ENCODE measurements around the gene KCNMB2.
"Not testable (repeated sequence)": the region's sequence is repeated elsewhere in the genome, so short reads cannot be mapped to it uniquely, and the experiment has no call there.

The KCNMB2 gene

GRCh38 chr3:178540184-178540583 lies 3.9 kb downstream of the KCNMB2 start:
- ChIA-PET CTCF (no interaction called here), POLR2A (no interaction called here)
- no peak for TF ChIP-seq CTCF (IDR thresholded peaks at IDR 0.05; ENCODE audit: insufficient read depth, low read length, missing control alignments)
- no peak overlapping the region for H3K4me3 ChIP-seq (ENCODE audit: low read depth, low read length)
- no peak for DNase-seq (ENCODE audit: low read depth, low spot score)

GRCh38 chr3:178545337-178545736 lies 9.1 kb downstream of the KCNMB2 start:
- no peak overlapping the region for H3K4me3 ChIP-seq (ENCODE audit: low read depth, low read length)
- CTCF ChIA-PET: no interaction called here
- DNase-seq (ENCODE audit: low read depth, low spot score): no peak
- POLR2A ChIA-PET: no interaction called here
- no peak for TF ChIP-seq CTCF (IDR thresholded peaks at IDR 0.05; ENCODE audit: insufficient read depth, low read length, missing control alignments)

GRCh38 chr3:178546079-178546478 lies 9.8 kb downstream of the KCNMB2 start:
- no peak for TF ChIP-seq CTCF (IDR thresholded peaks at IDR 0.05; ENCODE audit: insufficient read depth, low read length, missing control alignments)
- POLR2A ChIA-PET: no interaction called here
- no peak overlapping the region for H3K4me3 ChIP-seq (ENCODE audit: low read depth, low read length)
- DNase-seq (ENCODE audit: low read depth, low spot score): no peak
- CTCF ChIA-PET: no interaction called here

GRCh38 chr3:178549426-178549825 lies 13.2 kb downstream of the KCNMB2 start:
- DNase-seq (ENCODE audit: low read depth, low spot score); CTCF ChIA-PET; H3K4me3 ChIP-seq (ENCODE audit: low read depth, low read length); POLR2A ChIA-PET: not testable (repeated sequence)

GRCh38 chr3:178551916-178552321 lies 15.7 kb downstream of the KCNMB2 start:
- CTCF ChIA-PET: no interaction called here
- POLR2A ChIA-PET: no interaction called here

GRCh38 chr3:178558637-178559036 lies 22.4 kb downstream of the KCNMB2 start:
- ChIA-PET CTCF (interaction anchor here (1.3 kb wide), 1 partner anchor 12 kb away, joined by 3 read pairs; no protein-coding TSS in a partner anchor), POLR2A (no interaction called here)
- no peak overlapping the region for H3K4me3 ChIP-seq (ENCODE audit: low read depth, low read length)
- TF ChIP-seq CTCF (IDR thresholded peaks at IDR 0.05; ENCODE audit: insufficient read depth, low read length, missing control alignments): no peak
- no peak for DNase-seq (ENCODE audit: low read depth, low spot score)

More at GRCh38 chr3:178551916-178552321, 15.7 kb downstream of the KCNMB2 start:
- no peak overlapping the region for H3K4me3 ChIP-seq (ENCODE audit: low read depth, low read length)
- TF ChIP-seq CTCF (IDR thresholded peaks at IDR 0.05; ENCODE audit: insufficient read depth, low read length, missing control alignments): no peak
- no peak for DNase-seq (ENCODE audit: low read depth, low spot score)

- DNase-seq (ENCODE audit: low read depth, low spot score): no peak
- H3K4me3 ChIP-seq (ENCODE audit: low read depth, low read length): no peak overlapping the region
- no peak for TF ChIP-seq CTCF (IDR thresholded peaks at IDR 0.05; ENCODE audit: insufficient read depth, low read length, missing control alignments)
- CTCF ChIA-PET: no interaction called here
- POLR2A ChIA-PET: no interaction called here
These were observed 24.5 kb downstream of the KCNMB2 start for GRCh38 chr3:178560759-178561158.

All from AG04449 (cell line).